ENCODE data around the gene NPM1.

DNA sequence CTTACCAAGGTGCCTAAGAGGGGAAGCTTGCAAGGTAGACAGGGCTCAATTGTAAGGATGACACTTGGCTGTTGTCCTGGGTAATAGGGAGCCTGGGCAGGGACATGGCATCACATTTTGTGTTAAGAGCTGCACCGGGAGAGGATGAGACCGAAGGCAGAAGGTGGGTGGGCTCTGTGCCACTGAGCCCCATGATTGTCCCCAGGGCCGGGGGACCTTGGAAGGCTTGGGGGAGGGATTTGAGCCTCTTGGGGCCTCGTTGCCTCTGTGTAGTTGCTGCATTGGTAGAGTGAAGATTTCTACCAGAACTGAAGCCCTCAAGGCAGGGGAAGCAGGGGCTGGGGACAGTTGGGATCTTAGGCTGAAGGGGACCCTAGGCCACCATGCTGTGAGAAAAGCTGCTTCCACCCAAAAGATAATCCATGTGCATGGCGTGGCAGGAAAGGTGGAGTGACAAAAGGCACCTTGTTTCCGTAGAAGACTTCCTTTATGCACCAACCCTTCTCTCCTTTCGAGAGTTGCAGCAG is 43.7 kb downstream of the NPM1 start:
- TF ChIP-seq CTCF (IDR thresholded peaks at IDR 0.05) = no peak
- no peak for TF ChIP-seq MLX (CRISPR knock-in tag; IDR thresholded peaks at IDR 0.05)
- TF ChIP-seq ETV6 (CRISPR knock-in tag; IDR thresholded peaks at IDR 0.05) = no peak
